K562 (cell line): ENCODE data around the gene WDR88. TPM values are rescaled to one million over a fixed set of nuclear protein-coding genes. Genes with fewer than 3 reads are reported as not detected.

Source experiments
- BMI1 ChIP-seq: fragments of 150-350 bp; IDR thresholded peaks from 2 replicates; pipeline ENCODE4 v1.6.1; 2014; ENCODE audit warnings: low read length
- BRD4 ChIP-seq: fragments of 200-600 bp; sonication (generic); IDR thresholded peaks from 2 replicates; pipeline ENCODE4 v1.6.1; 2017; ENCODE audit warnings: inconsistent platforms
- HINFP ChIP-seq: fragments of 450-650 bp; conservative IDR thresholded peaks from 2 replicates; pipeline ENCODE4 v1.6.1; 2016; ENCODE audit warnings: missing genetic modification characterization, low read depth, mild to moderate bottlenecking, control low read depth, missing compliant biosample characterization
- SREBF1 ChIP-seq: fragments of 150-350 bp; IDR thresholded peaks from 2 replicates; pipeline ENCODE4 v1.6.1; 2014; ENCODE audit warnings: antibody characterized with exemption, low read depth, low read length, borderline replicate concordance
- STAT5B ChIP-seq: fragments of 250-450 bp; sonication (Bioruptor Pico); IDR thresholded peaks from 2 replicates; pipeline ENCODE4 v1.8.0; 2021; ENCODE audit warnings: mild to moderate bottlenecking, inconsistent platforms
- TAF9B ChIP-seq: fragments of 450-650 bp; IDR thresholded peaks from 2 replicates; pipeline ENCODE4 v1.6.1; 2018; ENCODE audit warnings: mild to moderate bottlenecking; ENCODE audit not compliant: partially characterized antibody
- TRIM24 ChIP-seq, 2 experiments: fragments of 450-650 bp; IDR thresholded peaks; 2 replicates each; pipeline ENCODE4 v1.6.1; 2016
- polyA plus RNA-seq, 8 experiments: library from polyadenylated mRNA; depleted of rRNA in 4 of 8; stranded (reverse) in 5 of 8; unstranded in 3 of 8; fragments of >200 nt; fragmentation: Nextera tagmentation in 2 of 8; fragmentation: Illumina TruSeq in 1 of 8; extraction: Ambion mirVana in 2 of 8; extraction: Trizol in 1 of 8; gene quantifications; 2 replicates each; pipeline versions ENCODE4 v1.2.1 to v1.2.3, GENCODE V29; 2011 to 2014; ENCODE audit warnings: inconsistent platforms in 1 of 8, missing spikeins in 1 of 8
- total RNA-seq, 7 experiments: library from RNA; depleted of rRNA in 6 of 7; stranded (reverse); fragments of >200 nt in 6 of 7; fragmentation: Illumina TruSeq in 2 of 7; extraction: Trizol in 2 of 7; gene quantifications; 2 replicates each; pipeline versions ENCODE4 v1.2.1 to v1.2.3, GENCODE V29; 2011 to 2021; ENCODE audit warnings: low replicate concordance in 1 of 7
- TF ChIP-seq, protein P1 (sequence below), 2 experiments: fragments of 450-650 bp; IDR thresholded peaks; 2 replicates each; pipeline ENCODE4 v1.6.1; 2016
- TF ChIP-seq, protein P2 (sequence below): fragments of 250-450 bp; sonication (Bioruptor Pico); IDR thresholded peaks from 2 replicates; pipeline ENCODE4 v1.5.0; 2021

The WDR88 gene
- total and polyA plus RNA-seq, 9 of the 15 experiments (the other 6 are each of a cell fraction or from before 2014, with no cell fraction given): 0.03 to 0.04 TPM; not detected in 7

DNA sequence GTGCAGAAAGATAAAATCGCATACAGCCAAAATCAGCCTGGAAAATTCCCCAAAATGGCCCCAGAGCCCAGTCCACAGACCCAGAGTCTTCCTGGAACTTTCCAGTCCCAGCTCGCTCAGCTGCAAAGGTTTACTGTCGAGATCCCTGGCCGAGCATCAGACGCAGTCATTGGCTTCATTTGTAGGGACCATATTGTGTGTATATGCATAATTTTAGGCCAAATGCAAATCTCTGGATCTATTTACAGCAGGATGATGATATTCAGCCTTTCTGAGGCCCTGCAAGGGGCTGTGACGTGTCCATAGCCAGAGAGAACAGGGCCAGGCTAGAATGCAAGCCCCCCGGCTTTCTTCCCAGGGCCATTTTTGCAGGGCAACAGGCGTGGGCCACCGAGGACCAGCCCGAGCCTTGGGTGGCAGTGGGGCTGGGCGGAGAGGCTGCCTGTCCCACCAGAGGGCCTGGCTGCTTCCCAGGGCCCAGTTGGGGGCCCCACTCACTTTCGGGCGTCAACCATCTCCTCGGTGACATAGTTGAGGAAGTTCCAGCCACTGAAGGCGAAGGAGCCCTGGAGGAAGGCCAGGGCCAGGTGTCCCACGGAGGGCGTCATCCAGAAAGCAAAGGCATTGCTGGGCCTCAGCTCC lies 80.0 kb downstream of the WDR88 start (continued):
- TF ChIP-seq STAT5B (no peak), BRD4 (no peak), HINFP (tag) (no peak), BMI1 (no peak), TRIM24 (IDR thresholded peaks at IDR 0.05) (no peak), SREBF1 (no peak), TAF9B (no peak)
- TF ChIP-seq, protein P1, sequence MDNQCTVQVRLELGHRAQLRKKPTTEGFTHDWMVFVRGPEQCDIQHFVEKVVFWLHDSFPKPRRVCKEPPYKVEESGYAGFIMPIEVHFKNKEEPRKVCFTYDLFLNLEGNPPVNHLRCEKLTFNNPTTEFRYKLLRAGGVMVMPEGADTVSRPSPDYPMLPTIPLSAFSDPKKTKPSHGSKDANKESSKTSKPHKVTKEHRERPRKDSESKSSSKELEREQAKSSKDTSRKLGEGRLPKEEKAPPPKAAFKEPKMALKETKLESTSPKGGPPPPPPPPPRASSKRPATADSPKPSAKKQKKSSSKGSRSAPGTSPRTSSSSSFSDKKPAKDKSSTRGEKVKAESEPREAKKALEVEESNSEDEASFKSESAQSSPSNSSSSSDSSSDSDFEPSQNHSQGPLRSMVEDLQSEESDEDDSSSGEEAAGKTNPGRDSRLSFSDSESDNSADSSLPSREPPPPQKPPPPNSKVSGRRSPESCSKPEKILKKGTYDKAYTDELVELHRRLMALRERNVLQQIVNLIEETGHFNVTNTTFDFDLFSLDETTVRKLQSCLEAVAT (IDR thresholded peaks at IDR 0.05): no peak
- TF ChIP-seq, protein P2, sequence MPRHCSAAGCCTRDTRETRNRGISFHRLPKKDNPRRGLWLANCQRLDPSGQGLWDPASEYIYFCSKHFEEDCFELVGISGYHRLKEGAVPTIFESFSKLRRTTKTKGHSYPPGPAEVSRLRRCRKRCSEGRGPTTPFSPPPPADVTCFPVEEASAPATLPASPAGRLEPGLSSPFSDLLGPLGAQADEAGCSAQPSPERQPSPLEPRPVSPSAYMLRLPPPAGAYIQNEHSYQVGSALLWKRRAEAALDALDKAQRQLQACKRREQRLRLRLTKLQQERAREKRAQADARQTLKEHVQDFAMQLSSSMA: no peak
